ENCODE results near the gene MRGPRD. TPM values are rescaled to one million over a fixed set of nuclear protein-coding genes. Genes with fewer than 3 reads are reported as not detected.

MRGPRD gene
- total RNA-seq, 1 experiment from 2014 or later, result not detected

DNA sequence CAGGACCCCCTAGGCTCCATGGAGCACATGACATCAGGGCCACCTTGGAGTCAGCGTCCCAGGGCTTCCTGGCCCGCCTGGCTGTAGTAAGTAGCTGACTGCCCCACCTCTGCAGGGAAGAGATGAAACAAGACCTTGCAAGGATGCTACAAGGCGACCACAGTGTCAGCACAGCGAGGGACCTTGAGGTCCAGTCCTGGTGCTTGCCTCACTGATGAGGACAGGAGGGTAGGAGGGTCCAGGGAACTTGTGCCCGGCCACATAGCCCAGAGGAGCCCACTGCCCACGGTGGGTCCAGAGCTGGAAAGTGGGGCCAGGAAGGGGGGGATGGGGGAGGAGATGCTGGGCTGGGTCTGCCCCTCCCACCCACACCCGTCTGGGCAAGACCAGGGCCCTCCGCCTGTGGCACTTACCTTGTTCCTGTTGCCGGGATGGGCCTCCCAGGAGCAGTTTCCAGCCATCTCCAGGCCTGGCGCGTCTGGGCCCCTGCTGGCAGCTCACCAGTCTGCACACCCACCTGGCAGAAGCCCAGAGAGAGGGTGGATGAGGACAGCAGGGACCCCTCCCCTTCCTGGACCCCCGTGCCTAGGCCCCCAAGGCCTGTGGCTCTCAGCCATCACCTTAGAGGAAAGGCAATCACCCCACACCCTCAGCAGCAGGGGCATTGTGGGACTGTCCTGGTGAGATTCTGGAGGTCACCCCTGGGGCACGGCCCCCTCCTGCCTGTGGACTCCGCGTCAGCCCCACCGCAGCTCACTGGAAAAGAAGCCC is 28.8 kb upstream of the MRGPRD start:
- Histone ChIP-seq H3K9ac (ENCODE audit: low read length) (no peak overlapping the region), H3K9me3 (ENCODE audit: low read length) (no peaks in the 10 kb centered on the region), H3K27ac (ENCODE audit: low read length) (no peak overlapping the region), H3K9me2 (replicated peaks; ENCODE audit: insufficient read depth, low read length) (no peaks in the 10 kb centered on the region), H4K20me1 (ENCODE audit: insufficient read depth, low read depth, low read length) (no peaks in the 10 kb centered on the region), H3K4me2 (ENCODE audit: low read depth, low read length, poor library complexity, severe bottlenecking) (no peak overlapping the region), H3K27me3 (ENCODE audit: low read length) (no peaks in the 10 kb centered on the region), H3K36me3 (ENCODE audit: insufficient read depth, low read length) (no peaks in the 10 kb centered on the region), H2AFZ (ENCODE audit: low read length) (no peak overlapping the region), H3K79me2 (ENCODE audit: low read length) (no peaks in the 10 kb centered on the region), H3K4me3 (ENCODE audit: low read length) (no peak overlapping the region), H3K4me1 (ENCODE audit: low read length) (peaks cover 9% of the 10 kb centered on the region)
- no peak for DNase-seq

- no peak overlapping the region for H3K9ac ChIP-seq (ENCODE audit: low read length)
- no peaks in the 10 kb centered on the region for H4K20me1 ChIP-seq (ENCODE audit: insufficient read depth, low read depth, low read length)
- no peaks in the 10 kb centered on the region for H3K9me3 ChIP-seq (ENCODE audit: low read length)
- H3K4me1 ChIP-seq (ENCODE audit: low read length), result peaks cover 9% of the 10 kb centered on the region
- no peak overlapping the region for H3K4me2 ChIP-seq (ENCODE audit: low read depth, low read length, poor library complexity, severe bottlenecking)
- H3K79me2 ChIP-seq (ENCODE audit: low read length), result no peaks in the 10 kb centered on the region
- no peaks in the 10 kb centered on the region for H3K27me3 ChIP-seq (ENCODE audit: low read length)
- H2AFZ ChIP-seq (ENCODE audit: low read length), result no peak overlapping the region
- no peak overlapping the region for H3K27ac ChIP-seq (ENCODE audit: low read length)
- no peak for DNase-seq
- no peak overlapping the region for H3K4me3 ChIP-seq (ENCODE audit: low read length)
- H3K36me3 ChIP-seq (ENCODE audit: insufficient read depth, low read length), result no peaks in the 10 kb centered on the region
- no peaks in the 10 kb centered on the region for H3K9me2 ChIP-seq (replicated peaks; ENCODE audit: insufficient read depth, low read length)
Measured at GRCh38 chr11:69008737-69009440, 28.1 kb upstream of the MRGPRD start.

DNA sequence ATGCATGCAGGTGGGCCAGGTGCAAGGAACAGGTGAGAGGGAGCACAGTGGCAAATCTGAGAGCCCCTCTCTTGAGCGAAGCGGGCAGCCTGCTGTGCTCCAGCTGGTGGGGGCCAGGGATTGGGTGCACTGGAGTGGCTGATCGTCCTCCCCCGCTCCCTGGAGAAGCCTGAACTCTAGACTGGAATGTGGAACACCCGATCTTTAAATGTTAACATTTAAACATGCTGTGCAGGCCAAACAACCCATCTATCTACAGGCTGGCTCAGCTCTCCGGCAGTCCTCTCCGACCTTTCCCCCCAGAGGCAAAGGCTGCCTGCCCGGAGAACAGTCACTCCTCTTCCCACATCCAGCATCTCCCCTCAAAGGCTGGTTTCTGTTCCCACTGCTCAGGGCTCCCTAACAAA is 27.2 kb upstream of the MRGPRD start:
- Histone ChIP-seq H3K36me3 (ENCODE audit: insufficient read depth, low read length) (no peaks in the 10 kb centered on the region), H3K9me3 (ENCODE audit: low read length) (no peaks in the 10 kb centered on the region), H3K4me1 (ENCODE audit: low read length) (peaks cover 9% of the 10 kb centered on the region), H3K27me3 (ENCODE audit: low read length) (no peaks in the 10 kb centered on the region), H3K79me2 (ENCODE audit: low read length) (no peaks in the 10 kb centered on the region), H4K20me1 (ENCODE audit: insufficient read depth, low read depth, low read length) (no peaks in the 10 kb centered on the region), H3K9me2 (replicated peaks; ENCODE audit: insufficient read depth, low read length) (no peaks in the 10 kb centered on the region), H3K27ac (ENCODE audit: low read length) (no peak overlapping the region), H3K9ac (ENCODE audit: low read length) (no peak overlapping the region), H3K4me3 (ENCODE audit: low read length) (no peak overlapping the region), H3K4me2 (ENCODE audit: low read depth, low read length, poor library complexity, severe bottlenecking) (no peak overlapping the region), H2AFZ (ENCODE audit: low read length) (no peak overlapping the region)
- DNase-seq, result no peak

- Histone ChIP-seq H3K9me3 (ENCODE audit: low read length) (no peaks in the 10 kb centered on the region), H3K4me3 (ENCODE audit: low read length) (no peak overlapping the region), H3K36me3 (ENCODE audit: insufficient read depth, low read length) (no peaks in the 10 kb centered on the region), H3K9me2 (replicated peaks; ENCODE audit: insufficient read depth, low read length) (no peaks in the 10 kb centered on the region), H3K4me1 (ENCODE audit: low read length) (peaks cover 9% of the 10 kb centered on the region), H3K79me2 (ENCODE audit: low read length) (no peaks in the 10 kb centered on the region), H3K27me3 (ENCODE audit: low read length) (no peaks in the 10 kb centered on the region), H3K9ac (ENCODE audit: low read length) (no peak overlapping the region), H3K27ac (ENCODE audit: low read length) (no peak overlapping the region), H4K20me1 (ENCODE audit: insufficient read depth, low read depth, low read length) (no peaks in the 10 kb centered on the region), H2AFZ (ENCODE audit: low read length) (no peak overlapping the region), H3K4me2 (ENCODE audit: low read depth, low read length, poor library complexity, severe bottlenecking) (no peak overlapping the region)
- no peak for DNase-seq
Measured at GRCh38 chr11:69006816-69007215, 26.0 kb upstream of the MRGPRD start.

DNA sequence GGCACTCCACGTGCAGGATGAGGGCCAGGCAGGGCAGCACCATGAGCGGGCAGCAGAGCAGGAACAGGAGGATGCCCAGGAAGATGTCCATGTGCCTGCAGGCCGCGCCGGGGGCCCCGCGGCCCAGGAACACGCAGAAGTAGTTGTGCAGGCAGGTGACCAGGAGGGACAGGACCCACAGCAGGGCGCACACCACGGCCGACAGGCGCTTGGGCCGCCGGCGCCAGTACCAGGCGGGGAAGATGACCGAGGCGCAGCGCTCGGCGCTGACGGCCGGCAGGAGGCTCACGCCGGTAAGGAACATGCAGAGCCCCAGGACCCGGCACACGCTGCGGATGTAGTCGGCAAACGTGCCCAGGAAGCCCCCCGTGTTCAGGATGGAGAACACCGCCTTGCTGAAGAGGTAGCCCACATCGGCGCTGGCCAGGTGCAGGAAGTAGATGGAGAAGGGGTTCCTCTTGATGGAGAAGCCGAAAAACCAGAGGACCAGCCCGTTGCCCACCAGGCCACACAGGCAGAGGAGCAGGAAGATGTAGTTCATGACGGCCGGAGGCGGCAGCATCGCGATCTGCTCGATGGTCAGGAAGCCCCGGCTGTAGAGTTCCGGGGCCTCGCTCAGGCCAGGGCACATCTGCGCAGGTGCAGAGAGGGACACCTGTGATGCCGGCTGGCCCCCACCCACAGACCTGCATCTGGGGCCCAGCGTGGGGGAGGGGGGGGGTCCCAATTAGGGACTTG is 25.0 kb upstream of the MRGPRD start:
- H3K36me3 ChIP-seq (ENCODE audit: insufficient read depth, low read length), result no peaks in the 10 kb centered on the region
- no peak overlapping the region for H2AFZ ChIP-seq (ENCODE audit: low read length)
- no peaks in the 10 kb centered on the region for H3K9me3 ChIP-seq (ENCODE audit: low read length)
- no peaks in the 10 kb centered on the region for H4K20me1 ChIP-seq (ENCODE audit: insufficient read depth, low read depth, low read length)
- H3K4me1 ChIP-seq (ENCODE audit: low read length), result peaks cover 5% of the 10 kb centered on the region
- H3K27me3 ChIP-seq (ENCODE audit: low read length), result no peaks in the 10 kb centered on the region
- H3K27ac ChIP-seq (ENCODE audit: low read length), result no peak overlapping the region
- no peaks in the 10 kb centered on the region for H3K79me2 ChIP-seq (ENCODE audit: low read length)
- DNase-seq, result no peak
- no peak overlapping the region for H3K9ac ChIP-seq (ENCODE audit: low read length)
- H3K9me2 ChIP-seq (replicated peaks; ENCODE audit: insufficient read depth, low read length), result no peaks in the 10 kb centered on the region
- no peak overlapping the region for H3K4me2 ChIP-seq (ENCODE audit: low read depth, low read length, poor library complexity, severe bottlenecking)
- H3K4me3 ChIP-seq (ENCODE audit: low read length), result no peak overlapping the region

GRCh38 chr11:69005183-69005630 is 24.4 kb upstream of the MRGPRD start:
- H3K9me3 ChIP-seq (ENCODE audit: low read length), result no peaks in the 10 kb centered on the region
- H3K4me2 ChIP-seq (ENCODE audit: low read depth, low read length, poor library complexity, severe bottlenecking), result no peak overlapping the region
- no peak overlapping the region for H2AFZ ChIP-seq (ENCODE audit: low read length)
- no peak overlapping the region for H3K27ac ChIP-seq (ENCODE audit: low read length)
- H3K9me2 ChIP-seq (replicated peaks; ENCODE audit: insufficient read depth, low read length), result no peaks in the 10 kb centered on the region
- H3K9ac ChIP-seq (ENCODE audit: low read length), result no peak overlapping the region
- H3K79me2 ChIP-seq (ENCODE audit: low read length), result no peaks in the 10 kb centered on the region
- H4K20me1 ChIP-seq (ENCODE audit: insufficient read depth, low read depth, low read length), result no peaks in the 10 kb centered on the region
- no peaks in the 10 kb centered on the region for H3K36me3 ChIP-seq (ENCODE audit: insufficient read depth, low read length)
- H3K27me3 ChIP-seq (ENCODE audit: low read length), result no peaks in the 10 kb centered on the region
- H3K4me1 ChIP-seq (ENCODE audit: low read length), result no peaks in the 10 kb centered on the region
- no peak for DNase-seq
- H3K4me3 ChIP-seq (ENCODE audit: low read length), result no peak overlapping the region

GRCh38 chr11:69004411-69005182 is 23.8 kb upstream of the MRGPRD start:
- no peaks in the 10 kb centered on the region for H4K20me1 ChIP-seq (ENCODE audit: insufficient read depth, low read depth, low read length)
- H3K4me1 ChIP-seq (ENCODE audit: low read length), result no peaks in the 10 kb centered on the region
- no peaks in the 10 kb centered on the region for H3K36me3 ChIP-seq (ENCODE audit: insufficient read depth, low read length)
- H3K79me2 ChIP-seq (ENCODE audit: low read length), result no peaks in the 10 kb centered on the region
- H3K27ac ChIP-seq (ENCODE audit: low read length), result no peak overlapping the region
- no peaks in the 10 kb centered on the region for H3K27me3 ChIP-seq (ENCODE audit: low read length)
- H3K4me3 ChIP-seq (ENCODE audit: low read length), result no peak overlapping the region
- no peak for DNase-seq
- H3K9me3 ChIP-seq (ENCODE audit: low read length), result no peaks in the 10 kb centered on the region
- no peak overlapping the region for H3K4me2 ChIP-seq (ENCODE audit: low read depth, low read length, poor library complexity, severe bottlenecking)
- no peak overlapping the region for H2AFZ ChIP-seq (ENCODE audit: low read length)
- no peak overlapping the region for H3K9ac ChIP-seq (ENCODE audit: low read length)
- H3K9me2 ChIP-seq (replicated peaks; ENCODE audit: insufficient read depth, low read length), result no peaks in the 10 kb centered on the region

All from Karpas-422 (cell line).